Testis (tissue), 2 donors: ENCODE measurements around the gene KCNK5.

Experiments used
- CTCF ChIP-seq, 3 experiments: fragments of 450-650 bp in 2 of 3; fragments of 200-600 bp in 1 of 3; sonication (generic) in 1 of 3; IDR thresholded peaks; one replicate each; pipeline ENCODE4 v1.5.1; 2016 to 2019; ENCODE audit warnings: antibody characterized with exemption in 3 of 3, mild to moderate bottlenecking in 2 of 3, moderate library complexity in 1 of 3
- POLR2A ChIP-seq: fragments of 450-650 bp; IDR thresholded peaks from one replicate; pipeline ENCODE4 v1.6.1; 2017; ENCODE audit warnings: antibody characterized with exemption, mild to moderate bottlenecking, moderate library complexity

- no peak for TF ChIP-seq CTCF (IDR thresholded peaks at IDR 0.05)
- TF ChIP-seq POLR2A: no peak
These were observed 29.9 kb downstream of the KCNK5 start for GRCh38 chr6:39199231-39199940.
